GOT3 (cell line): ENCODE measurements around the gene CLCN6.

Experiments
- DNase-seq: peaks from one replicate; lab custom pipeline; 2025; ENCODE audit warnings: mixed read lengths; lab: John Stamatoyannopoulos, UW

The CLCN6 gene

DNA sequence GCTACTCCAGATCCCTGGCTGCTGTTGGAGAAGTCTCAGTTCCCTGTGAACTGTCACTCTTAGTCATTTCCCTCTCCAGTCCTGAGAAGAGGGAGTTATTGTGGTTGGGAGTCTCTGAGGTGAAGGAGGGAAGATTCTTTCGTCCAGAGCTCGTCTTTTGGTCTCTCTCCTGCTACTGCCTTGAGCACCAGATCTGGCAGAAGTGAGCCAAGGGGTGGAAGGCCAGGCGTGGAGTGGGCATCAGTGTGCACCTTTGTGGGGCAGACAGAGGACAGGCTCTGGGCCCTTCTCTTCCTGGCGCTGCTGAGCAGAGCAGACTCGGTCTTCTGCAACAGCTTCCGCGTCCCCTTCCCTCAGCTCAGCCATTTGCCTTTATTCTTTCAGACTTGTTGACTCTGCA lies 19.1 kb downstream of the CLCN6 start:
- no peak for DNase-seq

DNA sequence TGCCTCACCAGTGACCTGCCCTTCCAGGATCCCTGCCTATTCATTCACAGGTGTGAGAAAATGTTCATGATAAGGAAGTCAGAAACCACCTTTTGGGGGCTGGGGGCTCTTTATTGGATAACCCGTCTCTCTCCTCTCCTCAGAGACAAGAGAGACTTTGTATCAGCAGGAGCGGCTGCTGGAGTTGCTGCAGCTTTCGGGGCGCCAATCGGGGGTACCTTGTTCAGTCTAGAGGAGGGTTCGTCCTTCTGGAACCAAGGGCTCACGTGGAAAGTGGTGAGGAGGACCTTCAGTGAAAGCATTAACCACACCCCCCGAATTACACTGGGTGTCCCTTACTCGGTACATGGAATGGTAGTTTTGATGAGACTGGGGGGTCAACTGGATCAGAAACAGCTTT lies 21.0 kb downstream of the CLCN6 start:
- DNase-seq: no peak

DNA sequence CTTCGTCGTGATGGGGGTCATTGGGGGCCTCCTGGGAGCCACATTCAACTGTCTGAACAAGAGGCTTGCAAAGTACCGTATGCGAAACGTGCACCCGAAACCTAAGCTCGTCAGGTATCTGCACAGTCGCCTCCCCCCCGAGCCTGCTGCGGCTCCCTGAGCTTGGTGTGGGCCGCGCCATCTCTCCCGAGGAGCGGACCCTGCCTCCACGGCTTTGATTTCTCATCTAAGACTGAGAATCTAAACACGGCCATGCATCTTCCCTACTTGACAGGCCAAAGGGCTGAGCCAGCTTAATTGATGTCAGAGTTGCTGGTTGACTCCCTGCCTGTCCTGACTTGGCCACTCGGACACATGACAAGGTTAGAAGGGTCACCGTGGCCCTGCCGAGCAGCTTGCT lies 22.5 kb downstream of the CLCN6 start:
- no peak for DNase-seq

DNA sequence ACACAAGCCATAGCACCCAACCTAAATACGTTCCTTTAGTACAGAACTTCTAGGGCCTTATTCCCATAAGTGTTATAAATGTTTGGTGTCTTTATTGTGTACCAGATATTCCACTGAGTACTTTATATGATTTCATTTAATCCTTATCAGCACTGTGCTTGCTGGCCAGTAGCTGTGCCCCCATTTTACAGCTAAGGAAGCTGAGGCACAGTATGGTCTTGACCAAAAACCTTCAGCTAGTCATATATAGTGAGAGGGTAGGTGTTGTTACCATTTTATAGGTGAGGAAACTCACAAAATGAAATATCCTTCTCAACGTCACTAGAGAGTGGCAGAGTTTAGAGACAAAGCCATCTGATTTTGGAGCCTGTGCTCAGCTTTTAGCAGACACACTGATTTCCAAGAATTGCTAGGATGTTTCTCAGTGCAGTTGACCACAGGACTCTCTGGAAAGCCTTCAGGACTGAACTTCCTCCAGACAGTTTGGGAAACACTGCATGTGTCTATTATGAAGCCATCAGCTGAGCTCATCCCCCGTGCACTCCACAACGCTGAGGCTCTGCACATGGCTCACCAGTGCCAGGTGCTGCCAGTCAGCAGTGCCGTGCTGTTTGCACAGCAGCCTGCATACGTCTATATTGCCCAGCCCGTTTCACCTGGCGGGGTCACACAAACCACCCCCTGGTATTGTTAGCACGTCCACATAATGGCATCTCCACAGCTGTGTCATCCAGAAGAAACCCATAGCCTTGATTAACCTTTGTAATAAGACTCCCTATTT lies 26.1 kb downstream of the CLCN6 start:
- DNase-seq: no peak

DNA sequence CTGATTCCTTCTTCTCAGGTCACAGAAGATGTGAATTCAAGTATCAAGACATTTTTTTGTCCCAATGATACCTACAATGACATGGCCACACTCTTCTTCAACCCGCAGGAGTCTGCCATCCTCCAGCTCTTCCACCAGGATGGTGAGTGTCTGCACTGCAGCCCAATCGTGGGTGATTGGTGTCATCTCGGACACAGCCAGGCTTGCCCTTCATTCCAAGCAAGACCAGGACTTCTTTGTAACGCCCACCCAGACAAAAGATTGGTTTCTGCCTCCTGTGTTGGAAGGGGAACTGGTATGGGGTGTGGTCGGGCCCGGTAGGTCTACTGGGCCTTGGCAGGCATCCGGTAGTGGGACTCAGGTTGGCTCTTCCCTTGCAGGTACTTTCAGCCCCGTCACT lies 27.5 kb downstream of the CLCN6 start:
- DNase-seq: no peak

DNA sequence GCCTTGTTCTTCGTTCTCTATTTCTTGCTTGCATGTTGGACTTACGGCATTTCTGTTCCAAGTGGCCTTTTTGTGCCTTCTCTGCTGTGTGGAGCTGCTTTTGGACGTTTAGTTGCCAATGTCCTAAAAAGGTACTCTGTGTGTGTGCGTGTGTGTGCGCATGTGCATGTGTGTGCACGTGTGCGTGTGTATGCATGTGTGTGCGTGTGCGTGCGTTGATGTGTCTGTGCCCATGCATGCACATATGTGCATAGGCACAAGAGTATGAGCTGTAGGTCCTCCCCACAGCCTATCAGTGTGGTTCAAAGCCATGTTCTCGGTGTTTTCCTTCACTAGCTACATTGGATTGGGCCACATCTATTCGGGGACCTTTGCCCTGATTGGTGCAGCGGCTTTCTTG lies 27.9 kb downstream of the CLCN6 start:
- no peak for DNase-seq

DNA sequence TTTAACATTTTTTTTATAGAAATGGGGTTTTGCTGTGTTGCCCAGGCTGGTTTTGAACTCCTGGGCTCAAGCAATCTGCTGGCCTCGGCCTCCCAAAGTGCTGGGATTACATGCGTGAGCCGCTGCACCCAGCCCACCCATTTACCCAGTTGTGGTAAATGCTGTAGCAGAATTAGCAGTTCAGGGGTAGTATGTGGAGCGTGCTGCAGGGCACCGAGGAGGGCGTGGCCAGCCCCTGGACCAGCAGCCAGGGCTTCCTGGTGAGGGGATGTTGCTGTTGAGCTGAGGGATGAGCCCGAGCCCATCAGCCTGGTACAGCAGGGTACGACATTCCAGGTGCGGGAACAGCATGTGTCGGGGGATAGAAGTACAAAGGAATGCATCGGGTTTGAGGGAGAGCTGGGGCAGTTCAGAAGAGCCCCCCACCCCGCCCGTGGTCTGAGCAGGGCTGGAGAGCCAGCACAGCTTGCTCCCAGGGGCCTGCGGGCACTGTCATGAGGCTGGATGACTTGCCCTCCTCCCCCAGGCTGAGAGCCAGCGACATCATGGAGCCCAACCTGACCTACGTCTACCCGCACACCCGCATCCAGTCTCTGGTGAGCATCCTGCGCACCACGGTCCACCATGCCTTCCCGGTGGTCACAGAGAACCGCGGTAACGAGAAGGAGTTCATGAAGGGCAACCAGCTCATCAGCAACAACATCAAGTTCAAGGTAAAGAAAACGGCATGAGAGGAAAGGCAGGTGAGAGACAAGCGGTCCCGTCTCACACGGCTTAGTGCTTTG lies 29.6 kb downstream of the CLCN6 start:
- DNase-seq: no peak

DNA sequence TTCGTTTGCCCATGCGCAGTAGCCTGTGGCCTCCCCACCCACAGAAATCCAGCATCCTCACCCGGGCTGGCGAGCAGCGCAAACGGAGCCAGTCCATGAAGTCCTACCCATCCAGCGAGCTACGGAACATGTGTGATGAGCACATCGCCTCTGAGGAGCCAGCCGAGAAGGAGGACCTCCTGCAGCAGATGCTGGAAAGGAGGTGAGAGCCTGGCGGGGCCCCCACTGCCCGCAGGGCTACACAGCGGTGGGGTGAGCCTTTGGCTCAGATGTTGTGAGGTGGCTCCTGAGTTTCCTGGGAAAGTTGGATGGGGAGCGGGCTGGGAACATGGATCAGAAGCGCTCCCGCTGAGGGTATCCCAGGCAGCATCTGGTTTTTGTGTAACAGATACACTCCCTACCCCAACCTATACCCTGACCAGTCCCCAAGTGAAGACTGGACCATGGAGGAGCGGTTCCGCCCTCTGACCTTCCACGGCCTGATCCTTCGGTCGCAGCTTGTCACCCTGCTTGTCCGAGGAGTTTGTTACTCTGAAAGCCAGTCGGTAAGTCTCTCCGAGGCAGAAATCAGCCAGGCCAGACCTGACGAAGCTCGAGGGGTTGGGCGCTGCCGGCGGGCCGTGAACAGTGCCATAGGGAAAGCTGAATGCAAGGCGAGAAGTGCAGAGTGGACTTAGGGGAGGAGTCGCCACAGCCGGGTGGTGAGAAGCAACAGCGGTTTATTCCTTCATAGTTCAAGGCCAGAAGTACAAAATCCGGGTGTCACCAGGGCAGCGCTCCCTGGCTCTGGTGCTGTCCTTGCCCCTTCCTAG lies 31.2 kb downstream of the CLCN6 start:
- no peak for DNase-seq

DNA sequence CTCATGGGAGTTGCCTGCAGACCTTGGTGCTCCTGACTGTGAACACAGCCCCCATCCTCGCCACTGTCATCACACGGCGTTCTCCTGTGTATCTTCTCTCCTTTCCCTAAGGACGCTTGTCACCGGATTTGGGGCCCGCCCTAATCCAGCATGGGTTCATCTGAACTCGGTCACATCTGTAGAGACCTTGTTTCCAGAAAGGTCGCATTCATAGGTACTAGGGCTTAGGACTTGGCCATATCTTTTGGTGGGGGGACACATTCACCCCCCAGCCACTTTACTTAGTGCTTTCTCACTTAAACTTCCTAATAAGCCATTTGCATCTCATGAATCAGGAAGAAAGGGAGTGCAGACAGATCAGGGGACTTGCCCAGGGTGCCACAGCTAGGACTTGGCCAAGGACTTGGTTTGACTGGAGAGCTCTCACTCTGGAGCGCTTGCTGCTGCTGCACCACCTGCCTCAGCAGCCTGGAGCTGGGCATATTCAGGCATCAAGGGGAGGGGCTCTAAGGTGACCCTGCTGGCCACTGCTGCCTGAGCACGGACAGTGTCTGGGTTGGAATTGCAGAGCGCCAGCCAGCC lies 31.9 kb downstream of the CLCN6 start:
- DNase-seq: no peak

DNA sequence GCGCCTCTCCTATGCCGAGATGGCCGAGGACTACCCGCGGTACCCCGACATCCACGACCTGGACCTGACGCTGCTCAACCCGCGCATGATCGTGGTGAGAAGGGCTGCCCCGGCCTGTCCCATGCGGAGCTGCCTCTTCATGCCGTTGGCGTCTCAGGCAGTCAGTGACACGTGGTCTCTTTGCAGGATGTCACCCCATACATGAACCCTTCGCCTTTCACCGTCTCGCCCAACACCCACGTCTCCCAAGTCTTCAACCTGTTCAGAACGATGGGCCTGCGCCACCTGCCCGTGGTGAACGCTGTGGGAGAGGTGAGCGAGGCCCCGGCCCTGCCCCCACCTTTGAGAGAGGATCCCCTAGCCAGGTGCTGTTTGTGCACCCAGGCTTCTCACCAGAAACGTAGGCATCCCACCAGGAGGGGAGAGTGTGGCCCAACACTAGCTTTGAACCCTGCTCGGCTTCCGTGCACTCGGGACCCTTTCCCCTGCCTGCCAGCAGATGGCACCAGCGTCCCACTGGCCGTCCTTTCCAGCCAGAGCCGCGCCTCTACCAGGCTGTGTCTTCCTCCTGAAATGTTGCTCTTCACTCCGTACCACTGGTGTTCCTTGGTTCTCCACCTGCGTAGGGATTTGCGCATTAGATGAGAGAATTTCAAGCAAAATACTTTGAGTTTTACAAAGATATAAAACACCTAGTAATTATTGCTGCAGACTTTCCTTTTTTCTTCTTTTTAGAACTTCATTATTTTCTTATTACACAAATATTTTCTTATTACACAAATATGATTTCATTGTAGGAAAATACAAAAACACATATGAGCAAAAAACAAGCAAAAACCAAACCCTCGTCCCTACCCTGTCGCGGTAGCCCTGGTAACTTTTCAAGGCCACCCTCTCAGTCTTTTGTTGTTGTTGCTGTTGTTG lies 32.6 kb downstream of the CLCN6 start:
- no peak for DNase-seq

DNA sequence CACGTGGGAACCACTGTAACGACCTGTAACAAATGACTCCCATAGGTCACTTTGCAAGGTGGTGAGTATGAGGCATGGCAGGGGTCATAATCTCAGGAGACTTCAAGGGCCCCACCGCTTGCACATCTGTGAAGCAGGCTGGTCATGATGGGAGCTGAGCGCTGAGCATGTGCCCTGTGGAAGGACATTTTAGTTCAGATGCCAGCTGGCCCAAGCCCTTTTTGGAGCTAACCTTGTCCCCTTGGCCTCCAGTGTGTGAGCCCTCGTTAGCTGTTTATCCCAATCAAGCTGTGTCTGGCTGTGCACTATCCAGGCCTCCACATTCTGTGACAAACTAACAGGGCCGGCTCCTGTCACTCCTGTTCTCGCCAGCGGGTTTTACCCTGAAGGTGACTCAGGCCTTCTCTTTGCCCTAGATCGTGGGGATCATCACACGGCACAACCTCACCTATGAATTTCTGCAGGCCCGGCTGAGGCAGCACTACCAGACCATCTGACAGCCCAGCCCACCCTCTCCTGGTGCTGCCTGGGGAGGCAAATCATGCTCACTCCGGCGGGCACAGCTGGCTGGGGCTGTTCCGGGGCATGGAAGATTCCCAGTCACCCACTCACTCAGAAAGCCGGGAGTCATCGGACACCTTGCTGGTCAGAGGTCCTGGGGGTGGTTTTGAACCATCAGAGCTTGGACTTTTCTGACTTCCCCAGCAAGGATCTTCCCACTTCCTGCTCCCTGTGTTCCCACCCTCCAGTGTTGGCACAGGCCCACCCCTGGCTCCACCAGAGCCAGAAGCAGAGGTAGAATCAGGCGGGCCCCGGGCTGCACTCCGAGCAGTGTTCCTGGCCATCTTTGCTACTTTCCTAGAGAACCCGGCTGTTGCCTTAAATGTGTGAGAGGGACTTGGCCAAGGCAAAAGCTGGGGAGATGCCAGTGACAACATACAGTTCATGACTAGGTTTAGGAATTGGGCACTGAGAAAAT lies 34.0 kb downstream of the CLCN6 start:
- DNase-seq: no peak

DNA sequence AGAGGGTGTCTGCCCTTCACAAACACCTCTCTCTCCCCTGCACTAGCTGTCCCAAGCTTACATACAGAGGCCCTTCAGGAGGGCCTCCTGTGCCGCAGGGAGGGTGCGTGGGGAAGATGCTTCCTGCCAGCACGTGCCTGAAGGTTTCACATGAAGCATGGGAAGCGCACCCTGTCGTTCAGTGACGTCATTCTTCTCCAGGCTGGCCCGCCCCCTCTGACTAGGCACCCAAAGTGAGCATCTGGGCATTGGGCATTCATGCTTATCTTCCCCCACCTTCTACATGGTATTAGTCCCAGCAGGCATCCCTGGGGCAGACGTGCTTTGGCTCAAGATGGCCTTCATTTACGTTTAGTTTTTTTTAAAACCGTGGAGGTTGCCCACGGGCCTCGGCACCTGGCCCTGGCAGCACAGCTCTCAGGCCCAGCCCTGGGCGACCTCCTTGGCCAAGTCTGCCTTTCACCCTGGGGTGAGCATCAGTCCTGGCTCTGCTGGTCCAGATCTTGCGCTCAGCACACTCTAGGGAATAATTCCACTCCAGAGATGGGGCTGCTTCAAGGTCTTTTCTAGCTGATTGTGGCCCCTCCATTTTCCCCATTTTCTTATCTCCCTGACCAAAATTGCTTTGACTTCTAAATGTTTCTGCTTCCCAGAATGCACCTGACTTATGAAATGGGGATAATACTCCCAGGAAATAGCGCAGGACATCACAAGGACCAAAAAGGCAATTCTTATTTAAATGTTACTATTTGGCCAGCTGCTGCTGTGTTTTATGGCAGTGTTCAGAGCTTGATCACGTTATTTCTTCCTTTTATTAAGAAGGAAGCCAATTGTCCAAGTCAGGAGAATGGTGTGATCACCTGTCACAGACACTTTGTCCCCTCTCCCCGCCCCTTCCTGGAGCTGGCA lies 35.5 kb downstream of the CLCN6 start:
- no peak for DNase-seq

DNA sequence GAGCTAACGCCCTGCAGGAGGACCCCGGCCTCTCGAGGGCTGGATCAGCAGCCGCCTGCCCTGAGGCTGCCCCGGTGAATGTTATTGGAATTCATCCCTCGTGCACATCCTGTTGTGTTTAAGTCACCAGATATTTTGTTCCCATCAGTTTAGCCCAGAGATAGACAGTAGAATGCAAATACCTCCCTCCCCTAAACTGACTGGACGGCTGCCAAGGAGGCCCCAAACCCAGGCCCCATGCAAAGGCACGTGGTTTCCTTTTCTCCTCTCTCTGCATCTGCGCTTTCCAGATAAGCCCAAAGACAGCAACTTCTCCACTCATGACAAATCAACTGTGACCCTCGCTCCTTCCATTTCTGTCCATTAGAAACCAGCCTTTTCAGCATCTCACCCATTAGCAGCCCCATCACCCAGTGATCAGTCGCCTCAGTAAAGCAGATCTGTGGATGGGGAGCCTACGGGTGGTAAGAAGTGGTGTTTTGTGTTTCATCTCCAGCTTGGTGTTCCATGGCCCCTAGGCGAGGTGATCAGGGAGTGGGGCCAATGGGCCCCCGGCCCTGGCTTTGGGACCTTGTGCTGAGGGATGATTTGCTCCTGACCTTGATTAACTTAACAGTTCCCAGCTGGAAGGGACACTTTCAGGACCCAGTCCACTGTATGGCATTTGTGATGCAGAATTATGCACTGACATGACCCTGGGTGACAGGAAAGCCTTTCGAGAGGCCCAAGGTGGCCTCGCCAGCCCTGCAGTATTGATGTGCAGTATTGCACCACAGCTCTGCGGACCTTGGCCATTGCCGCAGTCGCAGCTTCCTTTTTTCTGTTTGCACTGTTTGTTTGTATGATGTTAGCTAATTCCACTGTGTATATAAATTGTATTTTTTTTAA lies 36.4 kb downstream of the CLCN6 start:
- no peak for DNase-seq

DNA sequence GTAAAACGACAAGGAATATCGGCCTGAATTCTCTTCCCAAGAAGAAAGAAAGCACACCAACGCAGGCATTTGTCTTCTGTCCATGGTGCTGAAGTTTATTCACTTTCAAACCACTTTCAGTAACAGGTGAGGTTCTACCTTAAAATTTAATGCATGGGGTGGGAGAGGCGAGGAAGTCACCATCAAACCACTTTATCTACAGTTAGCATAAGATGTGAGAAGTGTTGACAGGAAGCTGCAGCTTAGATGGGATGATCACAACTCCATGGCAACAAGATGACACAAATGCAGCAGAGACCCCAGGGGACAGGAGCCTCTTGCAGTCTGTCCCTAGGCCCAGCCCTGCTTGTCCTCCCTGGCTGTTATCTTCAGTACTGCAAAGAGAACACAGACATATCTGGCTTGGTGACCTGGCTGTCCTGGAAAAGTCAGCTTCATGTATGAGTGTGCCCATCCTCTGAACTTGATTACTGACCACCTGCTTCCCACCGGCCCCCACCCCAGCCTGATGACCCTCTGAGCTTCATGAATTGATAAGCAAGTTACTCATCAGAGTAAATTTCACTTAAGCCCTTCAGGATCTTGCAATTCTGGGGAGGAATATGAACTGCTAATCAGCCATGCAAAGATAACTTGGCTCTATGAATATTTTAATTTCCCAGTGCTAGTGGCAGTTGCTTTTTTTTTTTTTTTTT lies 39.8 kb downstream of the CLCN6 start:
- no peak for DNase-seq

DNA sequence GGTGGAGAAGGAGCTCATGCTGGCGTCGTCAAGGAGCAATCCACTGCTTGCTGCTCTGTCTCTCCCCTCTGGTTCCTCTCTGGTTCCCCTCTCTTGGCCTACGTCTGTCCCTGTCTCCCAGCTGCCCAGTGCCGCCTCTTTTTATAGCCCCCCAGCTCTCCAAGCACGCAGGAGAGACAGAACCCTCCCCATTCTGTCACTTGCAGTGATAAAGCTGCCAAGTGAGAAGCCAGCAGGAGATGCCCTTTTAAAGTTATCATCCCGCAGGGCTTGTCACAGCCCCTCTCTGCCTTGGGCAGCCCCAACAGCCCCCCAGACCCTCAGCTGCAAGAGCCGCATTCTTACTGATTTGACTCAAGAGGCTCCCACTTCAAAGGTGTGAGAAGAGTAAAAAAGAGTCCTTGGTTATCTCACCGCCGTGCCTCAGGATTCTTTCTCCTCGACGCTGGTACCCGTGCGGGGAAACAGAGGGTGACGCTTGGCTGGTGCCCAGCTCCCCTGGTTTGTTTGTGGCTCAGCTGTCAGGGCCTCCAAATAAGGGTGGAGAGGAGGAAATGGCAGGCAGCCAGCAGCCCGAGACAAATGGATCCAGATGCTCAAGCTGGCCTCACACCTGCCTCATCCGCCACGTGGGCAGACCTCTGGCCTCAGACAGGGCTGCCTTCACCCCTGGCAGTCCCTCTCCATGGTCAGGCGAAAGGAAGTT lies 41.8 kb downstream of the CLCN6 start, which contains the start of gene NPPA:
TSS of gene NPPA (minus strand) at position 117 of the 706 bp plus-strand sequence. CDS start at position 18, 99 bp downstream.
- DNase-seq: no peak

DNA sequence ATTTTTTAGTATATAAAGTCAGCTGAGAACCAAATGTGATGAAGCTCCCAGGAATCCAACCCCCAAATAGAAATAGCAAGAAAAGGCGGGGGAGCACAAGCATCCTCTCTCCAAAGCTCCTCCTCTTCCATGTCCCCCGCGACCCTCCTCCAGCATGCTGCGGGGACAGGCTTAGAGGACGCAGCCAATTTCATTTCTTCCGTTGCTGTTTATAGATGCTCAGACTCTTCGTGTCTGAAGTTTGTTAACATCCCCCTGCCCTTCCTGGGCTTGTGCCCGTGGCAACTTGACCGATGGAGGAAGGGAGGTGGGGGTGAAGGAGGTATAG lies 42.3 kb downstream of the CLCN6 start:
- no peak for DNase-seq

DNA sequence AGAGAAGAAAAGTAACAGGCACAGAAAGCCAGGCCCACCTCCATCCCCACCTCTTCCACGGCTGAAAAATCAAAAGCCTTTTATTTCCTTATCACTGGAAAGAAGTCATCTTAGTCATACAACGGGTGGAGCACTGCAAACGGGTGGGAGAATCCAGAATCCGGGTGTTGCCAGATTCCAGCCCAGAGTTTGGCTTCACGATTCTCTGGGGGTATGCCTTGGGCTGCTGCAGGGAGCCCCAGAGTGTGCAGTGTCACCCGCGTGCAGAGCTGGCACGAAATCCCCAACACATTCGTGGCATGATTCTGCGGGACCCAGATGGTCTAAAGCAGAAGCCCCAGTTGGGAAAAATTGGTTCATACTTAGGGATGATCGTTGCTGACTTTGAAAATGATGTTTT lies 44.2 kb downstream of the CLCN6 start:
- DNase-seq: no peak
